Loucy (cell line): ENCODE results near the gene DPYSL4.

Experiments
- H2AFZ ChIP-seq: fragments of 200-600 bp; sonication (generic); 2 replicates; pipeline ENCODE4 v1.6.0; 2016; ENCODE audit warnings: antibody characterized with exemption, mild to moderate bottlenecking, low read length, moderate library complexity
- H3F3A ChIP-seq: fragments of 200-600 bp; 2 replicates; pipeline ENCODE4 v1.6.0; 2016; ENCODE audit warnings: antibody characterized with exemption, low read depth, mild to moderate bottlenecking
- H3K27me3 ChIP-seq: fragments of 200-600 bp; sonication (generic); 2 replicates; pipeline ENCODE4 v1.6.1; 2014; ENCODE audit warnings: low read length, mild to moderate bottlenecking; ENCODE audit not compliant: insufficient read depth, poor library complexity, severe bottlenecking
- H3K36me3 ChIP-seq: fragments of 200-600 bp; sonication (generic); 2 replicates; pipeline ENCODE4 v1.6.1; 2016; ENCODE audit warnings: low read length; ENCODE audit not compliant: insufficient read depth
- H3K4me1 ChIP-seq: fragments of 200-600 bp; sonication (generic); 2 replicates; pipeline ENCODE4 v1.5.1; 2014; ENCODE audit warnings: low read length, mild to moderate bottlenecking; ENCODE audit not compliant: insufficient read depth, poor library complexity, severe bottlenecking
- H3K4me2 ChIP-seq: fragments of 200-600 bp; sonication (generic); 2 replicates; pipeline ENCODE4 v1.6.0; 2014; ENCODE audit warnings: antibody characterized with exemption, low read length, low read depth, mild to moderate bottlenecking; ENCODE audit not compliant: poor library complexity, severe bottlenecking
- H3K4me3 ChIP-seq: fragments of 200-600 bp; sonication (generic); 2 replicates; pipeline ENCODE4 v1.5.1; 2014; ENCODE audit warnings: low read length, mild to moderate bottlenecking, mixed read lengths; ENCODE audit not compliant: poor library complexity, severe bottlenecking
- H3K79me2 ChIP-seq: fragments of 200-600 bp; sonication (generic); 2 replicates; pipeline ENCODE4 v1.6.1; 2014; ENCODE audit warnings: low read length; ENCODE audit not compliant: insufficient read depth
- H3K9ac ChIP-seq: fragments of 200-600 bp; sonication (generic); 2 replicates; pipeline ENCODE4 v1.6.0; 2014; ENCODE audit warnings: mild to moderate bottlenecking, low read depth, low read length, moderate library complexity; ENCODE audit not compliant: poor library complexity, severe bottlenecking
- H3K9me2 ChIP-seq: fragments of 200-600 bp; sonication (generic); replicated peaks from 2 replicates; pipeline ENCODE4 v1.6.1; 2016; ENCODE audit warnings: low read depth, low read length, mixed read lengths
- H3K9me3 ChIP-seq: fragments of 200-600 bp; sonication (generic); 2 replicates; pipeline ENCODE4 v1.6.1; 2014; ENCODE audit warnings: mild to moderate bottlenecking, antibody characterized with exemption, low read length, low read depth; ENCODE audit not compliant: insufficient read depth
- H4K20me1 ChIP-seq: fragments of 200-600 bp; sonication (generic); 2 replicates; pipeline ENCODE4 v1.6.0; 2014; ENCODE audit warnings: antibody characterized with exemption, low read length, mild to moderate bottlenecking; ENCODE audit not compliant: insufficient read depth, poor library complexity, severe bottlenecking
- EZH2phosphoT487 ChIP-seq: fragments of 200-600 bp; IDR thresholded peaks from 2 replicates; pipeline ENCODE4 v1.6.1; 2018; ENCODE audit warnings: antibody characterized with exemption, mild to moderate bottlenecking, moderate library complexity, borderline replicate concordance
- TF ChIP-seq, protein P1 (sequence below): fragments of 200-600 bp; sonication (generic); conservative IDR thresholded peaks from 2 replicates; pipeline ENCODE4 v1.5.1; 2014; ENCODE audit warnings: mild to moderate bottlenecking, antibody characterized with exemption, low read length

DPYSL4 gene

DNA sequence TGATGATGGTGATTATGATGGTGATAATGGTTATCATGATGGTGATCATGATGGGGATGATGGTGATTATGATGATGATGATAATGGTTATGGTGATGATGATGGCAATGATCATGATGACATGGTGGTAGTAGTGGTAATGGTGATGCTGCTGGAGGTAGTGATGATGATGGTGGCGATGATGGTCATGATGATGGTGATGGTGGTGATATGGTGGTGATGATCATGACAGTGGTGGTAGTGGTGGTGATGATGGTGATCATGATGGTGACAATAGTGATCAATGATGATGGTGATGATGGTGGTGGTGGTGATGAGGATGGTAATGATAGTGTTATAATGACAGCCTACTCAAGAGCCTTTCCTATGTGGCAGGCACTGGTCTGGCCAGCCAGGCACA, 31.8 kb upstream of the DPYSL4 start:
- Histone ChIP-seq H3F3A (peaks cover 3% of the 10 kb centered on the region; the same call in 1 of the 2 replicates), H3K4me1 (peaks cover 4% of the 10 kb centered on the region), H3K79me2 (no peaks in the 10 kb centered on the region), H3K27me3 (no peaks in the 10 kb centered on the region), H3K9me3 (no peaks in the 10 kb centered on the region), H2AFZ (no peak overlapping the region), H3K4me3 (no peak overlapping the region), H3K36me3 (no peaks in the 10 kb centered on the region), H3K9me2 (no peaks in the 10 kb centered on the region), H3K9ac (no peak overlapping the region), H3K4me2 (no peak overlapping the region), H4K20me1 (no peaks in the 10 kb centered on the region)
- TF ChIP-seq, protein P1, sequence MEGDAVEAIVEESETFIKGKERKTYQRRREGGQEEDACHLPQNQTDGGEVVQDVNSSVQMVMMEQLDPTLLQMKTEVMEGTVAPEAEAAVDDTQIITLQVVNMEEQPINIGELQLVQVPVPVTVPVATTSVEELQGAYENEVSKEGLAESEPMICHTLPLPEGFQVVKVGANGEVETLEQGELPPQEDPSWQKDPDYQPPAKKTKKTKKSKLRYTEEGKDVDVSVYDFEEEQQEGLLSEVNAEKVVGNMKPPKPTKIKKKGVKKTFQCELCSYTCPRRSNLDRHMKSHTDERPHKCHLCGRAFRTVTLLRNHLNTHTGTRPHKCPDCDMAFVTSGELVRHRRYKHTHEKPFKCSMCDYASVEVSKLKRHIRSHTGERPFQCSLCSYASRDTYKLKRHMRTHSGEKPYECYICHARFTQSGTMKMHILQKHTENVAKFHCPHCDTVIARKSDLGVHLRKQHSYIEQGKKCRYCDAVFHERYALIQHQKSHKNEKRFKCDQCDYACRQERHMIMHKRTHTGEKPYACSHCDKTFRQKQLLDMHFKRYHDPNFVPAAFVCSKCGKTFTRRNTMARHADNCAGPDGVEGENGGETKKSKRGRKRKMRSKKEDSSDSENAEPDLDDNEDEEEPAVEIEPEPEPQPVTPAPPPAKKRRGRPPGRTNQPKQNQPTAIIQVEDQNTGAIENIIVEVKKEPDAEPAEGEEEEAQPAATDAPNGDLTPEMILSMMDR: no peak
- no peak for TF ChIP-seq EZH2phosphoT487

DNA sequence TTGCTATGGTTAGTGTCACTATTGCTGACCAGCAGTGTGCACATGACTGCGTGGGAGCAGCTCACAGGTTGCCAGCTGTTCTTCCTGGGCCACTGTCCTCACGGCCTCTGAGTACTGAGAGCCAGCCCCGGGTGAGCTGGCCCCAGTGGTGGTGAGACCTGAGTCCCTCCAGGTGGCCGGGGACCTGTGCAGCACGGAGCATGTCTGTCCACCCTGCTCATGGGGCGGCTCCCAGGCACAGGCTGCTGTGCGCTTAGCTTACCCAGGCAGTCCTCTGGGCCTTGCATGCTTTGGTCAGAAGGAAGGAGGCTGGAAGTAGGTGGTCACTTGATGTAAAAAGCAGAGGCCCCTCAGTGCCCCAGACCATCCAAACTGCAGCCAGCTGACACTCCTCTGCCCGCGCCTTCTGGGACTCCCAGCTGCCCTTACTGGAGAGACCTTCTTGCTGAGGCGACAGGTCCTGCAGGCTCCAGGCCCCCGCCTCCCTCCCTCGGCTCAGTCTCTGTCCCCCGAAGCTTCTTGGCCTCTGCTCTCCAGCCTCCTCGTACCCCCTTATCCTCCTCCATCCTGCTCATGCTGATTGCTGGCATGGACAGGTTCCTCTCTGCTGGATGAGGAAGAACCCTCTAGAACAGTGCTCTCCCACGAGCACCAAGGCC, 30.9 kb upstream of the DPYSL4 start:
- TF ChIP-seq, protein P1: no peak
- no peak for TF ChIP-seq EZH2phosphoT487
- Histone ChIP-seq H4K20me1 (no peaks in the 10 kb centered on the region), H3K4me1 (peaks cover 4% of the 10 kb centered on the region), H3K36me3 (no peaks in the 10 kb centered on the region), H3K4me2 (no peak overlapping the region), H3K9me2 (no peaks in the 10 kb centered on the region), H3K9me3 (no peaks in the 10 kb centered on the region), H3K27me3 (no peaks in the 10 kb centered on the region), H3K79me2 (no peaks in the 10 kb centered on the region), H2AFZ (no peak overlapping the region), H3K9ac (no peak overlapping the region), H3K4me3 (no peak overlapping the region), H3F3A (peaks cover 3% of the 10 kb centered on the region; the same call in 1 of the 2 replicates)

DNA sequence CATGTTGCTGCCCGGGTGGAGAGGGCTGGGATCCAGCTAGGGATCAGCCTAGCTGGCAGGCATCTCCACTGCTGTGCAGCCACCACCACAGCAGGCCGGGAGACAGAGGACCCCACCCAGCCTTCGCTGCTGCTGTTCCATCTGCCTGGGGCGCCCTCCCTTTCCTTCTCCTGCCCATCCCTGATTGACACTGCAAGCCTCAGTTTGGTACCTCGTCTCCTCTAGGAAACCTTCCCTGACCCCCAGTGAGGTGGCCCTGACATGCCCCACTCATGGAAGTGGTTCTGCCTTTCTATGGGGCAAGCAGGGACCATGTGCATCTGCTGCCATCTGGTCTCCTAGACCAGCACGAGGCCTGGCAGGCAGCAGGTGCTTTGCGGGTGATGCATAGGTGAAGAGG, 30.4 kb upstream of the DPYSL4 start:
- Histone ChIP-seq H3K36me3 (no peaks in the 10 kb centered on the region), H3K4me3 (no peak overlapping the region), H3K79me2 (no peaks in the 10 kb centered on the region), H3F3A (peaks cover 3% of the 10 kb centered on the region; the same call in 1 of the 2 replicates), H2AFZ (no peak overlapping the region), H3K9ac (no peak overlapping the region), H4K20me1 (no peaks in the 10 kb centered on the region), H3K4me1 (peaks cover 4% of the 10 kb centered on the region), H3K4me2 (no peak overlapping the region), H3K9me3 (no peaks in the 10 kb centered on the region), H3K9me2 (no peaks in the 10 kb centered on the region), H3K27me3 (no peaks in the 10 kb centered on the region)
- TF ChIP-seq, protein P1: no peak
- no peak for TF ChIP-seq EZH2phosphoT487
